ENCODE results near the gene RCL1.

Gene RCL1

DNA sequence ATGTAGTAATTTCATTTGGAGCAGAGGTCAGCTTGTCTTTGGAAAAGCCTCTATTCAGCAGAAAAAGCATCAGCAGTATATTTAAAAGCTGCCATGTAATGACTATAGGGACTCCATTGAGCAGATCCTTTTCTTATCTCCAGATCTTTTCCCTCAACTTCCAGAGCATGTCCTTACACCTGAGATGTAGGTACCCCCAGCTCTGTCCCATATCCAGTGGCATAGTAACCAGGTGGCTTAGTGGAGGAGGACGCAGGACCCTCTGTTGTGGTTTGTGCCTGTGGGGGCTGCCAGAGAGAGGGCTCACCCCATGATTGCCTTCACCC, 61.5 kb downstream of the RCL1 start:
- H3K9me3 Mint-ChIP-seq, result no peaks in the 10 kb centered on the region
- peaks cover 44% of the 10 kb centered on the region for H3K36me3 Mint-ChIP-seq (ENCODE audit: low read depth)
- H3K4me1 Mint-ChIP-seq (ENCODE audit: low read depth), result peaks cover 40% of the 10 kb centered on the region
- H3K4me3 Mint-ChIP-seq, result no peak overlapping the region
- H3K27me3 Mint-ChIP-seq (ENCODE audit: low read depth), result no peaks in the 10 kb centered on the region
- no peak for DNase-seq (ENCODE audit: low spot score)
- no peak overlapping the region for H3K27ac Mint-ChIP-seq

DNA sequence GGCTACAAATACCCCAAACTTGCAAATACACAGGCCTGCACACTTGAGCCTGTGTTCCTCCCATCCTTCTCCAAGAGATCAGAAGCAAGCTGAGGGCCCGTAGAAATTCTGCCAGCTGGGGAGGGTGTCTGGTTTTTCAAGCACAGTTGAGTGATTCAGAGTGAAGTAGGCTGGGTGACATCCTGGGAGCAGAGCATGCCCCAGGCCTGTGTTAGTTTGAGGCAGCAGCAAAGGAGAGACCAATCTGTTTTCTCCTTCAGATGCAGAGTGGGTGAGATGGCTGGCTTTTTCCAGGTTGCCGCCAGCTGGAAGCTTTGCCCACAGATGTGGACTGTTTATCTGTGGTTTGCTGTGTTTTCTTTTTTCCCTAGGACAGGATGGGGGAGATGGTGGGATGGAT, 63.1 kb downstream of the RCL1 start:
- Mint-ChIP-seq H3K4me1 (ENCODE audit: low read depth) (peaks cover 36% of the 10 kb centered on the region), H3K27me3 (ENCODE audit: low read depth) (no peaks in the 10 kb centered on the region), H3K4me3 (no peak overlapping the region), H3K9me3 (no peaks in the 10 kb centered on the region), H3K36me3 (ENCODE audit: low read depth) (peaks cover 54% of the 10 kb centered on the region), H3K27ac (no peak overlapping the region)
- no peak for DNase-seq (ENCODE audit: low spot score)

GRCh38 chr9:4857163-4857810, 64.5 kb downstream of the RCL1 start:
- Mint-ChIP-seq H3K36me3 (ENCODE audit: low read depth) (peaks cover 56% of the 10 kb centered on the region), H3K4me1 (ENCODE audit: low read depth) (peaks cover 31% of the 10 kb centered on the region)

GRCh38 chr9:4859035-4859434, 66.3 kb downstream of the RCL1 start:
- H3K4me3 Mint-ChIP-seq, result no peak overlapping the region
- H3K4me1 Mint-ChIP-seq (ENCODE audit: low read depth), result peaks cover 34% of the 10 kb centered on the region
- H3K36me3 Mint-ChIP-seq (ENCODE audit: low read depth), result peaks cover 58% of the 10 kb centered on the region
- no peaks in the 10 kb centered on the region for H3K27me3 Mint-ChIP-seq (ENCODE audit: low read depth)
- no peak overlapping the region for H3K27ac Mint-ChIP-seq
- no peaks in the 10 kb centered on the region for H3K9me3 Mint-ChIP-seq
- DNase-seq (ENCODE audit: low spot score), result no peak

More at GRCh38 chr9:4857163-4857810, 64.5 kb downstream of the RCL1 start:
- Mint-ChIP-seq H3K4me3 (no peak overlapping the region), H3K9me3 (no peaks in the 10 kb centered on the region), H3K27me3 (ENCODE audit: low read depth) (no peaks in the 10 kb centered on the region), H3K27ac (no peak overlapping the region)
- DNase-seq (ENCODE audit: low spot score), result peak; percentile 35

DNA sequence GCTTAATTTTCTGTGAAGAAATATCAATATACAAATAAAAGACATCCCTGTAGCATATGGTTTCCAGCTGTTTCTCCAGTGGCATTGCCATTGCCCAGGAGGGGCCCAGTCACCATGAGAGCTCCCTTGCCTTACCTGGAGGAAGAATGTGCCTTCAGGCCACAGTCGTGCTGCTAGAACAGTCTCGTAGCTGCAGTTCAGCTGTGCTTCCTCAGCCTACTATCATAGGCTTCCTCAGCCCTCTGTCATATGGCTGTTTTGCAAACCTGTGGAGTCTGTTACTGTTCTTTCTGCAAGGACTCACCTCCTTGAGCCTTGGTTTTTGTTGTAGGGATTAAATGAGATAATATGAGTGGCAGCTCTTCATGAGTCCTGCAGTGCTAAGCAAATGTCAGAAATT, 67.6 kb downstream of the RCL1 start:
- Mint-ChIP-seq H3K36me3 (ENCODE audit: low read depth) (peaks cover 56% of the 10 kb centered on the region), H3K9me3 (no peaks in the 10 kb centered on the region), H3K4me3 (no peak overlapping the region), H3K27ac (no peak overlapping the region), H3K4me1 (ENCODE audit: low read depth) (peaks cover 40% of the 10 kb centered on the region), H3K27me3 (ENCODE audit: low read depth) (no peaks in the 10 kb centered on the region)
- DNase-seq (ENCODE audit: low spot score), result no peak

- H3K27ac Mint-ChIP-seq, result no peak overlapping the region
- no peak overlapping the region for H3K4me3 Mint-ChIP-seq
- peaks cover 60% of the 10 kb centered on the region for H3K36me3 Mint-ChIP-seq (ENCODE audit: low read depth)
These were observed 68.4 kb downstream of the RCL1 start for GRCh38 chr9:4861145-4861544.

DNA sequence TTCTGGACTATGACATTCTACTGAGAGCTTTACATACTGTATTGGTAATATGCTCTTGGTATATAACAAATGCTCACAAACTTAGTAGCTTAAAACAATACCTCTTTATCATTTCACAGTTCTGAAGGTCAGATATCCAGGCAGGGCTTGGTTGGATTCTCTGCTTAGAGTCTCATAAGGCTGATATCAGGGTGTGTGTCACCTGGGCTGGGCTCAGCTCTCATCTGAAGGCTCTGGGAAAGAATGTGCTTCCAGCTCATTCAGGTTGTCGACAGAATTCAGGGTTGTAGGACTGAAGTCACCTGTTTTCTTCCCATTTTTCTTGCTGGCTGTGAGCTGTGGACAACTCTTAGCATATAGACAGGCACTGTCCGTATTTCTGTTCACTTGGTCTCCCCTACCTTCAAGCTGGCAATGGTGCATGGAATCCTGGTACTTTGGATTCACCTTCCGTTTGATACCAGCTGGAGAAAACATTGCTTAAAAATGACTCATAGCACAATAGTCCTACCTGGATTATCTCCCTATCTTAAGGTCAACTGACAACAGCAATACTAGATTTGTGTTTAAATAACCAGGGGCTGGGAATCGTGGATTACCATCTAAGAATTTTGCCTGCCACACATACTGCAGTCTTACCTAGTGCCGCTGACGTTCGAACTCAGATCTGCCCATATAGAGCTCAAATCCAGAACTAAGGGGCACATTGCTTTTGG, 69.2 kb downstream of the RCL1 start:
- DNase-seq (ENCODE audit: low spot score), result no peak
- Mint-ChIP-seq H3K4me3 (no peak overlapping the region), H3K4me1 (ENCODE audit: low read depth) (peaks cover 44% of the 10 kb centered on the region), H3K9me3 (peaks cover 3% of the 10 kb centered on the region), H3K27ac (no peak overlapping the region), H3K36me3 (ENCODE audit: low read depth) (peaks cover 59% of the 10 kb centered on the region), H3K27me3 (ENCODE audit: low read depth) (no peaks in the 10 kb centered on the region)

More at GRCh38 chr9:4861145-4861544, 68.4 kb downstream of the RCL1 start:
- H3K4me1 Mint-ChIP-seq (ENCODE audit: low read depth), result peaks cover 42% of the 10 kb centered on the region
- H3K27me3 Mint-ChIP-seq (ENCODE audit: low read depth), result no peaks in the 10 kb centered on the region
- H3K9me3 Mint-ChIP-seq, result no peaks in the 10 kb centered on the region
- no peak for DNase-seq (ENCODE audit: low spot score)

- peaks cover 47% of the 10 kb centered on the region for H3K4me1 Mint-ChIP-seq (ENCODE audit: low read depth)
- no peak for DNase-seq (ENCODE audit: low spot score)
- no peak overlapping the region for H3K4me3 Mint-ChIP-seq
- H3K9me3 Mint-ChIP-seq, result peaks cover 4% of the 10 kb centered on the region
- peaks cover 55% of the 10 kb centered on the region for H3K36me3 Mint-ChIP-seq (ENCODE audit: low read depth)
- H3K27me3 Mint-ChIP-seq (ENCODE audit: low read depth), result no peaks in the 10 kb centered on the region
- H3K27ac Mint-ChIP-seq, result no peak overlapping the region
These were observed 69.9 kb downstream of the RCL1 start for GRCh38 chr9:4862506-4863250.

GRCh38 chr9:4864234-4864661, 71.5 kb downstream of the RCL1 start:
- no peaks in the 10 kb centered on the region for H3K27me3 Mint-ChIP-seq (ENCODE audit: low read depth)
- peaks cover 4% of the 10 kb centered on the region for H3K9me3 Mint-ChIP-seq
- peak overlapping the region; percentile 60 for H3K27ac Mint-ChIP-seq
- peaks cover 44% of the 10 kb centered on the region for H3K36me3 Mint-ChIP-seq (ENCODE audit: low read depth)
- H3K4me3 Mint-ChIP-seq, result no peak overlapping the region
- DNase-seq (ENCODE audit: low spot score), result no peak
- peaks cover 46% of the 10 kb centered on the region for H3K4me1 Mint-ChIP-seq (ENCODE audit: low read depth)

GRCh38 chr9:4864698-4865097, 72.0 kb downstream of the RCL1 start:
- no peak for DNase-seq (ENCODE audit: low spot score)
- Mint-ChIP-seq H3K36me3 (ENCODE audit: low read depth) (peaks cover 42% of the 10 kb centered on the region), H3K4me1 (ENCODE audit: low read depth) (peaks cover 46% of the 10 kb centered on the region), H3K9me3 (peaks cover 4% of the 10 kb centered on the region), H3K4me3 (peak overlapping the region; percentile 35), H3K27me3 (ENCODE audit: low read depth) (no peaks in the 10 kb centered on the region), H3K27ac (peak overlapping the region; percentile 92)

- H3K9me3 Mint-ChIP-seq, result peaks cover 4% of the 10 kb centered on the region
- DNase-seq (ENCODE audit: low spot score), result peak; percentile 67
- peak overlapping the region; percentile 89 for H3K4me3 Mint-ChIP-seq
- no peaks in the 10 kb centered on the region for H3K27me3 Mint-ChIP-seq (ENCODE audit: low read depth)
- peaks cover 48% of the 10 kb centered on the region for H3K4me1 Mint-ChIP-seq (ENCODE audit: low read depth)
- H3K27ac Mint-ChIP-seq, result peak overlapping the region; percentile 92
- peaks cover 37% of the 10 kb centered on the region for H3K36me3 Mint-ChIP-seq (ENCODE audit: low read depth)
These were observed 72.9 kb downstream of the RCL1 start for GRCh38 chr9:4865681-4866080.

GRCh38 chr9:4866239-4866969, 73.7 kb downstream of the RCL1 start:
- Mint-ChIP-seq H3K27me3 (ENCODE audit: low read depth) (no peaks in the 10 kb centered on the region), H3K36me3 (ENCODE audit: low read depth) (peaks cover 31% of the 10 kb centered on the region), H3K27ac (peak overlapping the region; percentile 99), H3K9me3 (peaks cover 4% of the 10 kb centered on the region), H3K4me1 (ENCODE audit: low read depth) (peaks cover 48% of the 10 kb centered on the region), H3K4me3 (peak overlapping the region; percentile 89)
- peak; percentile 71 for DNase-seq (ENCODE audit: low spot score)

DNA sequence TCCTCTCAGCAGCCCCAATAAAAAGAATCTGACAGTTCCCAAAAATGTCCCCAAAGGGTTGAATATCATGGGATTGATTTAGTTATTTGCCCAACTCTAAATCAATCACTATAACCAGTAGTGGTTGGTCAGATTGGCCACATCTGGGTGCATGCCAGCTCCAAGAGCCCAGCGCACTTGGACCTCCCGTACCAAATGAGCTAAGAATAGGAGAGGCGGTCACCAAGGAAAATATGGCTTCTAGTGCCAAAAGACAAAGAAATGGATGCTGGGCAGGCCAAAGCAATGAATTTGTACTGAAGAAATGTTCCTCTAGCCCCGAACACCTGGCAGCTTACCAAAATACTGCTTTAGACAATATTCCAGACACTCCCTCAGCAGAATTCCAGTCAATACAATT, 80.3 kb downstream of the RCL1 start:
- H3K4me3 Mint-ChIP-seq, result no peak overlapping the region
- peaks cover 13% of the 10 kb centered on the region for H3K36me3 Mint-ChIP-seq (ENCODE audit: low read depth)
- no peaks in the 10 kb centered on the region for H3K9me3 Mint-ChIP-seq
- H3K27ac Mint-ChIP-seq, result no peak overlapping the region
- peaks cover 7% of the 10 kb centered on the region for H3K4me1 Mint-ChIP-seq (ENCODE audit: low read depth)
- H3K27me3 Mint-ChIP-seq (ENCODE audit: low read depth), result no peaks in the 10 kb centered on the region
- no peak for DNase-seq (ENCODE audit: low spot score)

GRCh38 chr9:4875559-4875958, 82.8 kb downstream of the RCL1 start:
- H3K27me3 Mint-ChIP-seq (ENCODE audit: low read depth), result no peaks in the 10 kb centered on the region
- H3K9me3 Mint-ChIP-seq, result no peaks in the 10 kb centered on the region
- peaks cover 9% of the 10 kb centered on the region for H3K36me3 Mint-ChIP-seq (ENCODE audit: low read depth)
- H3K27ac Mint-ChIP-seq, result no peak overlapping the region
- DNase-seq (ENCODE audit: low spot score), result no peak
- H3K4me1 Mint-ChIP-seq (ENCODE audit: low read depth), result peaks cover 5% of the 10 kb centered on the region
- no peak overlapping the region for H3K4me3 Mint-ChIP-seq
